ENCODE measurements around the gene MTX1.
"Not testable (repeated sequence)": the region's sequence is repeated elsewhere in the genome, so short reads cannot be mapped to it uniquely, and the experiment has no call there.

MTX1 gene

DNA sequence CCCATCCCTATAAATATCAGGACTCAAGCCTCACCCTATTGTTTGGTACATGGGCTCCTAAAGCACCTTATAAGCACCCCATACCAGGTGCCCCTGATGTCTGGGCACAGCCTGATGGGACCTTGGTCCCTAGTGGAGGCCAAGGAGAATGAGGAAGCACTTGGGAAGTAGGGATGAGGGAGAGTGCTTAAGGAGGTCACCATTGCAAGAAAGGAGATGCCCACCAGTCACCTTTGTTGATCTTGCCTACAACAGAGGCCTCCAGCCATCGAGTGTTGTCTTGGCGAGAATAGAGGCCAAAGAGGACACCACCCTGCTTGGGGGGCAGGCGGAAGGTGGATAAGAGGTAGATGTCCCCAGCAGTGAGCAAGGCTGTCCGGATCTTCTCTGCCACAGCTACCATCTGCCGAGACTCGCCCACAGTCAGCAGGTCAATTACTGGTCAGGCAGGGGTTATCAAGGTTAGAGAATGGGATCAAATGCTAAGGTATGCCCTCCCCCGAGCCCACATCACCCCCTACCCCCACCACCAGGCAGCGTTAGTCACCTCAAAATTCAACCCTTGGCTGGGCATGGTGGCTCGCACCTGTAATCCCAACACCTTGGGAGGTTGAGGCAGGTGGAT lies 2.4 kb upstream of the MTX1 start:
- DNase-seq (ENCODE audit: insufficient read length, low spot score) (no peak), FAIRE-seq (no peak)

DNA sequence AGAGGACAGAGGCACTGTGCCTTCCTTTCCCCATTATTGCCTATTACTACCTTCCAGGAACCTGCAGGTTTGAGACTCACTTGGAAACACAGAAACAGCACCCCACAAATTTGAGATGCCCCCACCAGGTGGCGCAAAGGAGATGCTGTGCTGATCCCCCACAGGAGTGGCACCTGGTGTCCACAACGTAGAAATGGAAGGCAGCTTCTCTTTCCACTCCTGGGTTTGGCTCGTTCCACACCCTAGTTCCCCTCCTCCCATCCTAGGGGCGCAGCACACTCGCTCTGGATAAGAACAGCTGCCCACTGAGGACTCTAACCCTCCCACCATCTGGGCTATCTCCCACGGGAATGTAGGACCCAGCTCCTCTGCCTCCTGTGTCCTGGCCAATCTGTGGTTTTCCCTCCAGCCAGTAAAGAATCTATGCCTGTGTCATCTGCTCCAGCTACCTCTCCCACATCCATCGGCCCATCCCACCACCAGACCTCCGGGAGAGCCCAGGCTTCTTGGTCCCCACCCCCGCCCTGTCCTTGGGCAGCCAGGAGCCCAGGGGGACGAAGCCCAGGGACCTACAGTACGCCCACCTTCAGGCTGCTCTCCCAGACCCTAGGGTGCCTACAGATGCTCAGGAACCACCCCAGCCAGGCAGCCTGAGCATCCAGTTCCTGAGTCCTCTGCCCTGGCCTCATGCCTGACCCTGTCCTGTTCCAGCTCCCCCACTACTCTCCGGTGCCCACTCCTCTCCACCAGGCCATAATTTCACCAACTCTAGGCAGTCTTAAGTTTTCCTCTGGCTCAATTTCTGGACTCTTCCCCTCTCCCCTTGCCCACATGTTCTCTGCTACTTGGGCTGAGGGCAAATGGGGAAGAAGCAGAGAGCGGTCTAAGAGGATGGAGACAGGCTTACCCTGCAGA lies 1.3 kb upstream of the MTX1 start:
- DNase-seq (ENCODE audit: insufficient read length, low spot score) = peak; percentile 80
- FAIRE-seq = peak; percentile 96

DNA sequence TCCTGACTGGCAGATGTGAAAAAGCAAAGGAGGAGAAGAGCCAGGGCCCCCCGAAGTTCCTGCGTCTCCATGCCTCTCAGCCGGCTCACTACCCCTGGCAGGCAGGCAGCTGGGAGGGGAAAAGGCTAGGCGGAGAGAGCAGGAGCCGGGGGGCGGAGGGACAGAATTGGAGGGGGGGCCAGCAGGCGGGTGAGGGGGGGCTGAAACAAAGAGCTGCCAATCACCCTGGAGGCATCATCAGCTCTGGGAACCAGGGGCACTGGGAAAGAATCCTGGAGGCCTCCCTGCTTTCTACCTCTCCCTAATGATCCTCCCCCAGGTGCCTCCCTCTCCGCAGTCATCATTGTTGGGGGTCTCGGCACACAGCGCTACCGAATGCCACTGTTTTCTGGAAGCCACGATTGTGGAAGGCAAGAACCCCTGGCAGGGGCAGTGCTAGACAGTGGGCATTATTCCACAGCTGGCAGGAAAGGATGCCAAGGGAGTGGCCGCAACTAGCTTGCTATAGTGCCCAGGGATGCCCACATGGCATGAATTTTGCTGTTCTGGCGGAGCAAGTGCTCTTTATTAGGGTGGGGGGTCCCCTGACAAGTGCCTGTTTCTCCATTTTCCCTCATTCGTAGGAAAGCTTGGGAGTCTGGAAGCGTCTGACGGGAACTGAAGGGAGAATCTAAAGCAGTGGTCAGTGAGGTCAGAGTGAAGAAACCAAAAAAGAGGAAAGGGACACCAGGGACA lies 522 bp upstream of the MTX1 start, which contains the start of gene THBS3:
Gene THBS3, minus strand, starts transcription at position 92 of the 735 bp plus-strand sequence. Its CDS starts 21 bp downstream, at position 71.
- no peak for FAIRE-seq
- DNase-seq (ENCODE audit: insufficient read length, low spot score) = no peak

DNA sequence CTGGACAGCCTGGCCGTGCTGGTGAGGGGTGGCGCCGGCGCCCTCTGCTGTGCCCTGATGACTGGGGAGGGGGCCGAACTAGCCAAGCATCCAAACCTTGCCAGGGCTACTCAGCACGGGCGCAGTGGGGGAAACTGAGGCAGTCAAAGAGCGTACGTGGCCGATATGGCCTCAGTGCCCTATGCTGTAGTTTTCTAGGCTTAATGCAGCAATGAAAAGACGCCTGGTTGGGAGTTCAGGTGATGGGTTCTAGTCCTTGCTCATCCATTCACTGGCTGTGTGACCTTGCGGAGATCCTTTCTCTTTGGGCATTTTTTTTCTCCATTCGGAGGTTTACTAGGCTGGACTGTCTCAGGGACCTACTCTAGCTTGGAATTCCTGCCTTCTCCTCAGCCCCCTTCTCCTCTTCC lies 822 bp downstream of the MTX1 start:
- DNase-seq (ENCODE audit: insufficient read length, low spot score) = no peak
- FAIRE-seq = peak; percentile 23

DNA sequence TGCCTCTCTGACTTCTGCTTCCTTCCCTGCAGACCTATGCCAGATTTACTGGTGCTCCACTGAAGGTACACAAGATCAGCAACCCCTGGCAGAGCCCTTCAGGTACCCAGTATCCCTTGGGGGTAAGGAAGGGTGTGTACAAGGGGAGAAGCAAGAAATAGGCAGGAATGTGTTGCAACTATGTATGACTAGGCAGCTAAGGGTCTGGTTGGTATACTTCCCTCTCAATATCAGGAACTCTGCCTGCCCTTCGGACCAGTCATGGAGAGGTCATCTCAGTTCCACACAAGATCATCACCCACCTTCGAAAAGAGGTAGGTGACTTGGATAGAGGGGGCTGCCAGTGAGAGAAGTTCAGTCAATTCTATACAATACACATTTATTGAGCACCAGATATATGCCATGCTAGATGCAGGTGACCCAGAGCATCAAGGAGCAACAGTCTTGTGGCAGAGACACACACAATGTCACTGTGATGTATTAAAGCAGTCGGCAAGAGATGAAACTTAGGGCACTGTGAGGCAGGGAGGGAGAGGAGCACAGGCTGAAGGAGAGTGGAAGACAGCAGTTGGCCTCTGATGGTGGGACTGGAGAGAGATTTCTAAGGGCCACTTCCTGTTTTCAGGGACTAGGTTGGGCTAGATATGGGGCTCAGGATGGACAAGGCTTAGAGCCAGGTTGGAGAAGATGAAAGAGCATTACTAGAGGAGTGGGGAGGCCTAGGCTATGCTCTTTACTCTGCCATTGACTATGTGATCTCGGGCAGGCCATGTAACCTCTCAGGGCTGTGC lies 2.0 kb downstream of the MTX1 start:
- FAIRE-seq (no peak), DNase-seq (ENCODE audit: insufficient read length, low spot score) (no peak)

DNA sequence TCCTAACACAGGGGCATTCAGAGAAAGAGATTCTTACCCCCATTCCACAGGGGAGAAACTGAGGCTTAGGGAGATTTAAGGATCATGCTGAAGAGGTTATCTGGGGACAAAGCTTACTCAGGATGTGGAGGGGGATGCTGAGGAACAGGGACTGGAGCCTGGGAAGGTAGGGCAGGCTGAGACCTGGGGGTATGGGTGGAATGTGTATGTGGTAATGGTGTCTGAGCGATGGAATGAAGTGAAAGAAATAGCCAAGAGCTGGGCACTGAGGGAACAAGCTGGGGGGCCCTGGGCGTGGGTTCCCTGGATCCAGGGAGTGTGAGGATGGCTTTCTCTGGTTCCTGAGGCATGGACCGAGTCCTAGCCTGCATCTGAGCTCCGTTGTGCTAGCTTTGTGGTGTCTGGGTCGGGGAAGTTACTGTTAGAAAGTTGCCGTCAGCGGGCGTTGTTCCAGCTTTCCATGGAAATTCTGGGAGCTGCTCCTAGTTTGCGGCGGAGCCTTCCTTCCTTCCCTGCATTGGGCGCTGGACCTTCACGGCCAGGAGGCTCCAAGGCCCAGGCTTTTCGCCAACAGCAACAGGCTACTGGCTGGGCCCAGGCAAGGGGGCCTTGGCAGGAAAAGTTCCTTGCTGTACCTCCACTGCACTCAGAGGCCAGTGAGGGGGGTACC lies 3.0 kb downstream of the MTX1 start:
- not testable (repeated sequence) for FAIRE-seq; DNase-seq (ENCODE audit: insufficient read length, low spot score)

DNA sequence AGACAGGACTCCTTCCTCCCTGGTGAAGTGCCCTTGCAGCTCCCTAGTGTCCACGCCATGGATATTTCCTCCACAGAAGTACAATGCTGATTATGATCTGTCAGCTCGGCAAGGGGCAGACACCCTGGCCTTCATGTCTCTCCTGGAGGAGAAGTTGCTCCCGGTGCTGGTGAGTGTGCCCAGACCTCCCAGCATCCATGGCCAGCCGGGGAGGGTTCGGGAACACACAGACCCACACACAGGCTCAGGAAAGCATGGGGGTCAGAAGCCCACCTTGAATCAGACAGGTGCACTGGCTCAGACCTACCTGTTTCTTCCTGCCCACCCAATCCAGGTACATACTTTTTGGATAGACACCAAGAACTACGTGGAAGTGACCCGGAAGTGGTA lies 3.6 kb downstream of the MTX1 start:
- not testable (repeated sequence) for DNase-seq (ENCODE audit: insufficient read length, low spot score); FAIRE-seq

DNA sequence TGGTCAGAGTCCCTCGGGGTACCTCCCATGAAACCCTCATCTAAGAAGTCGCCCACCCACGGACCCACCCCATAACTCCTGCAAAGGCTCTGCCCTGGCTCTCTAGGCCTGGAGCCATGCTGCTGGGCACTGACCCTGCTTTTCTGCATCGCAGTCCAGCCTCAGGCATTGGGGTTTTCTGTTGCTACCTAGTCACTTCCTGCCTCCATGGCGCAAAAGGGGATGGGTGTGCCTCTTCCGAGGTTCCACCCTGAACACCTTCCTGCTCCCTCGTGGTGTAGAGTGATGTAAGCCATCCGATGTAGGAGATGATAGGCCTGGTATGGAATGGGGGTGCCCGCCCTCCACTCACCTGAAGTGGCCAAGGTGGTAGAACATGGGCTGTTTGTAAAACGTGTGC lies 6.2 kb downstream of the MTX1 start:
- not testable (repeated sequence) for FAIRE-seq; DNase-seq (ENCODE audit: insufficient read length, low spot score)

DNA sequence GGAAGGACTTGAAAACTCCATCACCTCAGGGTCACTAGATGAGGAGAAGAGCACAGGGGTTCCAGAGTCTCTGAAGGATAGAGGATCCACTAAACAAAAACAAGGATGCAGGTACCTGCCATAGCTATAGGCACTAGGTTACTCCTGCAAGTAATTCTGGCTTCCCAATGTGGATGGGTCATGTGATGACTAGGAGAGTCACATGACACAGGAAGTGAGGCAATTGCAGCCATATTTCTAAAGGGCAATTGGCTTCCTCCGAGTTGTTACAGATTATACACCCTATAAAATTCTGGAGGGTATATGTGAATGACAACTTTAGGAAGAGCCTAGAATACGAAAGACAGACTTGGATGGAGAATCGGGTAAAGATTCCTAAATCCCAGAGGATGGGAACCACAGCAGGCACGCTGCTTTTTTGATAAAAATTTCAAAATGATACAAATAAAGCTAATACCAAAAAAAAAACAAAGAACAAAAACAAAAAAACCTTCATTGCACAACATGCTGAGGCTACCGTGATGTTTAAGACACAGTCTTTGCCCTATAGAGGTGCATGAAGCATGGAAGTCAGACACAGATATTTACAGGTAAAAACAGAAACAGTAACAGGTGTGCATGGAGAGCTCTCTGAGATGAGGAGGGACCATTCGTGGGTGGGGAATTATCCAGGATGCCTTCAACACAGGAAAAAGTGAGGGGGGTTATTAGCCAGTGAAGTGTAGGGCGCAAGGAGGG lies 10.5 kb downstream of the MTX1 start:
- DNase-seq (ENCODE audit: insufficient read length, low spot score) = peak; percentile 22
- FAIRE-seq = no peak

DNA sequence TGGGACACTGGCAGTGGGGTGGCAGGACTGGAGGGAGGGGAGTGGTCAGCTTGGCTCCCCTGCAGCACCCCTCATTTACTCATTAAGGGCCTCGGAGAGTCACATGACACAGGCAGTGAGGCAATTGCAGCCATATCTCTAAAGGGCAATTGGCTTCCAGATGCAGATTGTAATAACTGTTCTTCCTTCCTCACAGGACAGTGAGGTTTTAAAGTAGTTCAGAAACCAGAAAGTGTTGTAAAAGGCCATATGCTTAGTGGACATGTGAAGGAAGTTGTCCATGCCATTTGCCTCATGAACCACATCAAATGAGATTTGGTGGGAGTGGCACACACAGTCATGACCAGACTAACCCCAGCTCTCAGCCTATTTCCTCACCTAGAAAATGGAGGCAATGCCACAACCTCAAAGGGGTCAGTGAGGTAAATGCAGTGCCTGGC lies 11.1 kb downstream of the MTX1 start:
- no peak for DNase-seq (ENCODE audit: insufficient read length, low spot score)
- no peak for FAIRE-seq

DNA sequence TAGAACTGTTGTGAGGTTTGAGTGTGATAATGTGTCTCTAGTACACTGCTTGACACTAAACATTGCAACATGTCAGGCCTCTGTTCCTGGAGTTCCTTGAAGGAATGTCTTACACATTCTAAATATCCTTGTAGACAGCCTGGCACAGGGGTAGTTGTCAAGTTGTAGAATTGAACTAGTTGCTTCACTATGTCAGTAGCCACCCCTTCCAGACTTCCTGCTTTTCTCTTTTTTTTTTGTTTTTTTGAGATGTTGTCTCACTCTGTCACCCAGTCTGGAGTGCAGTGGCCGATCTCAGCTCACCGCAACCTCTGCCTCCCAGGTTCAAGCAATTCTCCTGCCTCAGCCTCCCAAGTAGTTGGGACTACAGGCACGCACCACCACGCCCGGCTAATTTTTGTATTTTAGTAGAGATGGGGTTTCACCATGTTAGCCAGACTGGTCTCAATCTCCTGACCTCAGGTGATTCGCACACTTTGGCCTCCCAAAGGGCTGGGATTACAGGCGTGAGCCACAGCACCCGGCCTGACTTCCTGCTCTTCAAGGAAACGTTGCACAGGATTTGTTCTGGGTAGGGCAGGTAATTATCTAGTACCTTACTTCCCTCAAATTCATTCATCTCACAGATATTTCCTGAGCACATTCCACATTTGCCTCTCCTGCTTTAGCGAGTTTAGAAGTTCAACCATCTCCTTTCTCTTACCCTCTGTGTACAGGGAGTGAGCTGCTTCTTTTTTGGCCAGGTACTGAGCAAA lies 11.9 kb downstream of the MTX1 start:
- not testable (repeated sequence) for FAIRE-seq

DNA sequence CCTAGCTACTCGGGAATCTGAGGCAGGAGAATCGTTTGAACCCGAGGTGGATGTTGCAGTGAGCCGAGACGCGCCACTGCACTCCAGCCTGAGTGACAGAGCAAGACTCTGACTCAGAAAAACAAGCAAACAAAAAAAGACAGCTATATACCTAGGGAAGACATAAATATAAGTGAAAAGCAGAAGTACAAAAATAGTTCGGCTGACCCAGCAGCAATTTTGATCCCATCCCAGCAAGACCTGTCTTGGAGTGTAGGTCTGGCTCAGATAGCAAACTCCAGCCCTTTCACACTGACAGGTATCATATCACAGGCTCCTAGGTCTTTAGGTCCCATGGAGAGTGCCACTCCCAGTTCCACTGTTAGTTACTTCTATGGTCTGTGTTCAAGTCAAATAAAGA lies 14.6 kb downstream of the MTX1 start:
- FAIRE-seq = no peak

More for the DNA sequence above, 11.9 kb downstream of the MTX1 start:
- not testable (repeated sequence) for DNase-seq (ENCODE audit: insufficient read length, low spot score)

DNA sequence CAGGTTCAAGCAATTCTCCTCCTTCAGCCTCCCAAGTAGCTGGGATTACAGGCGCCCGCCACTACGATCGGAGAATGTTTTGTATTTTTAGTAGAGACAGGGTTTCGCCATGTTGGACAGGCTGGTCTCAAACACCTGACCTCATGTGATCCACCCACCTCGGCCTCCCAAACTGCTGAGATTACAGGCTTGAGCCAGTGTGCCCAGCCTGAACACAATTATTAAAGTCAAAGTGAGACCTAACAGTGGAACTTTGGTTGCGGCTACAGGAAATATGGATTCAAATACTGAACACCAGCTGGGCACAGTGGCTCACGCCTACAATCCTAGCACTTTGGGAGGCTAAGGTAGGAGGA lies 16.9 kb downstream of the MTX1 start:
- not testable (repeated sequence) for DNase-seq (ENCODE audit: insufficient read length, low spot score); FAIRE-seq

More for the DNA sequence above, 14.6 kb downstream of the MTX1 start:
- DNase-seq (ENCODE audit: insufficient read length, low spot score) = no peak

DNA sequence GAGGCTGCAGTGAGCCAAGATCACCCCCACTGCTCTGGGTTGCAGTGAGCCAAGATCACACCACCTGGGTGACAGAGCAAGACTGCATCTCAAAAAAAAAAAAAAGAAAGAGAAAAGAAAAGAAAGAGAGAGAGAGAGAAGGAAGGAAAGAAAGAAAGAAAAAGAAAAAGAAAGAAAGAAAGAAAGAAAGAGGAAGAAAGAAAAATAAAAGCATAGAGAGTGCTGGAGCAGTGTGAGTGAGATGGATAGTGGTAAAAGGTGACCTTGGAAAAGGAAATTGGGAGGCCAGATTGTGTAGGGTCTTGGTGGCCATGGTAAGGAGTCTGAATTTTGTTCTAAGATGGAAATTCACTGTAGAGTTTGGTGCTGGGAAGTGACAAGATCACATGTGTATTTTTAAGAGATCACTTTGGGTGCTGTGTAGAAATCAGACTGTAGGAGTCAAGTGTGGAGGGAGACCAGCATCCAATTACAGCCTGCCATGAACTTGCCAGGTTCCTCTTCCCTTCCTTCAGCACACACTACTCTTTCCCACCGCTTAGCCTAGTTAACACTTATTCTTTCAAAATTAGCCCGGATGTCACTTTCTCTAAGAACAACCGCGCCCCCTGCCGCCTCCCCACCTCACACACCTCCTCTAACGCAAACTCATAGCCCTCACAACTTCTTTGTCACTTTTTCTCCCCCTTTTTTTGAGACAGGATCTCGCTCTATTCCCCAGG lies 17.9 kb downstream of the MTX1 start:
- DNase-seq (ENCODE audit: insufficient read length, low spot score) (peak; percentile 66), FAIRE-seq (peak; percentile 65)

DNA sequence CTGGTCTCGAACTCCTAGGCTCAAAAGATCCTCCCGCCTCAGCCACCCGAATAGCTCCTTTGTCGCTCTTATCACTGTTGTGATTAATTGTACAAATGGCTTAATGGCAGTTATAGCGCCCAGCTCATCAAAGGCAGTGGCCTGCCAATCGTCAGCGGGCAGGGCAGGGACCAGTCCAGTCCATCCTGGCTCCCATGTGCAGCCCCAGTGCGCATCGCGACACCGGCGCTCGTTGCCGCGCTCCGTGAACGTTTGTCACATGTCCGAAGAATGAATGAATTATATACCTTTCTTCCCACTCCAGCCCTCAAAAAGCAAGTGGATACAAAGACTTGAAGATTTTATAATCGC lies 18.4 kb downstream of the MTX1 start:
- DNase-seq (ENCODE audit: insufficient read length, low spot score) (no peak), FAIRE-seq (no peak)

DNA sequence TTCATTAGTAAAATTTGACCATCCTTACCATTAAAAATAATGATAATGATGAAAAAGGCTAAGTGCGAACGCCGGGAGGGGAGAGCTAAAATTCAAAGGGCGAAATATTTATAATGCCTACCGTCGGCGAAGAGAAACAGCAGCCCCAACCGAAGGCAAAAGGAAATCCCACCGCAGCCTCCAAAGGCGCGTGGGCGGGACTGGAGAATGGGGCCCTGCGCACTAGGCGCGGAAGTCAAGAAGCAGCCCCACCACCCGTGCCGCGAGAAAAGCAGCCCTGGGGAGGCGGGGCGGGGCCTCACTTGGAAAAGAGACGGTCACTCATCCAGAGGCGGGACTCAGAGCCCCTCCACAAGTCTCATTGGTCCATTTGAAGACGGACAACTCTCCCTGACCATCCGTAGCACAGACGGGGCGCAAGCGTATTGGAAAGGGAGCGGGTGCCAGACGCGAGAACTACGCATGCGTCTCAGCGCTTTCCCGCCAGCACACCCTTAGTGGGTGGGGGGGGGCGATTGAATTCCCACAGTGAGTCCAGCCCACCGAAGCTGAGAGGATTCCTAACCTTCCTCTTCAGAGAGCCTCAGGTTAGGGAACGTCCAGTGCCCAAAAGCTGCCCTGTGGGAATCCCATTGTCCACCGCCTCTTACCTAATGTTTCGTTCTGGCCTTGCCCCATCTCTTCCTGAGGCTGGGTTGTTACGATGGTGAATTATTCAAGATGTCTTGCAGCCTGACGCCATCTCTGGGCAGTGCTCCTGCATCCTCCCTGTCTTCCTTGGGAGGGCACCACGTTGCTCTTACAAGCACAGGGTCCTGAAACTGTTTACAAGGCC lies 19.0 kb downstream of the MTX1 start:
- peak; percentile 99 for DNase-seq (ENCODE audit: insufficient read length, low spot score)
- peak; percentile 91 for FAIRE-seq

DNA sequence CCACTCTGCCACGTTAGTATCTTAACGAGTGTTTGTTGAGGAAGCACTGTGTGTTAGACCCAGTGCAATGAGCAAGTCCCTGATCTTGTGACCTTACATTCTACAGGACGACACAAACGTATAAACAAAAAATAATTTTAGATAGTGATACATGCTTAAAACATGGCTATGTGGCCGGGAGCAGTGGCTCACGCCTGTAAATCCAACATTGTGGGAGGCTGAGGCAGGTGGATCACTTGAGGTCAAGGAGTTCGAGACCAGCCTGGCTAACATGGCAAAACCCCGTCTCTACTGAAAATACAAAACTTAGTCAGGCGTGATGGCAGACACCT lies 19.6 kb downstream of the MTX1 start:
- DNase-seq (ENCODE audit: insufficient read length, low spot score) = no peak
- FAIRE-seq = no peak

Measured in GM19239 (cell line).